Activated T-helper 1 cell treated with Interleukin-2 at 50 U/mL for 16 hours (primary cell): ENCODE results near the gene DSTYK.

Source experiments
- DNase-seq: peaks from one replicate; pipeline ENCODE4 v3.0.0-alpha.2; 2020; ENCODE audit warnings: low read depth

Gene DSTYK

GRCh38 chr1:205211169-205211838, at the start of gene DSTYK:
Gene DSTYK, minus strand, starts transcription at chr1:205211702. Its CDS starts 167 bp downstream, at chr1:205211535.
- DNase-seq = peak; percentile 80

- no peak for DNase-seq
Measured at GRCh38 chr1:205259998-205260397, 48.5 kb upstream of the DSTYK start.

GRCh38 chr1:205259324-205259832, 47.9 kb upstream of the DSTYK start:
- no peak for DNase-seq

- DNase-seq = no peak
Measured at GRCh38 chr1:205258719-205259118, 47.2 kb upstream of the DSTYK start.

DNA sequence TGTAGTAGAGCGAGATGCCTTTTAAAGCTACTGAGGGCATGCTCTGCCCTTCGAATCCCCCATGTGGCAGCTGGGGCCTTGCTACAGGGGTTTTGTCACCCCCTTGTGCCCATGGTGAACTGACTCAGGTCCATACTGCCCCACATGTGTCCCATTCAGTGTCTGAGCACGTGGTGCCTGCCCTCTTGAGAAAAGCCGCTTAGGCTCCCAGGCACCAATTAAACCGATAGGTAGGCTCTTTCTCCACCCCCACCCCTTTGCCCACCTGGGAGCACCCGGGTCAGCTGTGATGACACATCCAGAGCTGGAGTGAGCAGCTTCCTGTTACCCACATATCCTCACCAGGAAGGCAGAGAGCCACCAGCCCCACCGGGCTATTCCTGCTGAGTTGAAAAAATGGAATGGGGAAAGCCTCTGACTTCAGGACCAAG, 46.8 kb upstream of the DSTYK start:
- DNase-seq = no peak

DNA sequence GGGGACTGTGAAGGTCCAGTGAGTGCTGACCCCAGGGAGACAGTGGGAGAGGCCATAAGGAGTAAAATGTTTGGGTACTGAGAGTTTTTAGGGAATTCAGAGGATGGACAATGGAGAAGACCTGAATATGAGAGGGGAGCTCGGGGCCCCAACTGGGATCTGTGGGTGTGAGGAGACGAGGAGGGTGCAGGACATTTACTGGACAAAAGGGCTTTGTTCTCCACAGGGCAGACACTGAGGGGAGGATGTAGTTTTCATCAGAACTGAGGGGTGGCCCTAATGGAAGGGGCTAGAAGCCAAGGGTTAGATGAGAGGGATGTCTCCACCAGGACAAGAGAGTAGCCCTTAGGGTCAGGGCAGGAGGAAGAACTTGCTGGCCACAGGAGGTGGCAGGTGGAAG, 46.2 kb upstream of the DSTYK start:
- DNase-seq = no peak

GRCh38 chr1:205256951-205257625, 45.6 kb upstream of the DSTYK start:
- DNase-seq = no peak

- DNase-seq = peak; percentile 67
Measured at GRCh38 chr1:205255941-205256780, 44.7 kb upstream of the DSTYK start.

DNA sequence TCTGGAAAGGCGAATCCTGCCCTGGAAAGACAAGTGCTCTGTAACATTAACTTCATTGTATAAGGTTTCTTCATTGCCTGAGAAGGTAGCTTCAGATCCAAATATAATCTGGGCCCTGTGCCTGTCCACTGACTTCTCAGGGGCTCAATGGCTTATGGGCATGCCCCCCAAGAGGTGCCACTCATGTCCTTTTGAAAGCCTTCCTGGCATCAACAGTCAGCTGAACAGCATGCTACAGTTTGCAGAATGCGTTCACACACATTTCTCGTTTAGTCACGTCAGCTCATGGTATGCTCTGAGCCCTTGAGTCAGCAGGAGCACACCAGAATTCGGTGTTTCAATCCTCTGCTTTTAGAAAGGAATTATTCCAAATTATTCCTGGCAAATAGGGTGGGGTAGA, 40.1 kb upstream of the DSTYK start:
- DNase-seq = no peak

- no peak for DNase-seq
Measured at GRCh38 chr1:205250699-205251098, 39.2 kb upstream of the DSTYK start.

- no peak for DNase-seq
Measured at GRCh38 chr1:205249651-205250050, 38.1 kb upstream of the DSTYK start.

GRCh38 chr1:205248793-205249601, 37.5 kb upstream of the DSTYK start:
- no peak for DNase-seq

GRCh38 chr1:205247130-205247921, 35.8 kb upstream of the DSTYK start:
- no peak for DNase-seq

DNA sequence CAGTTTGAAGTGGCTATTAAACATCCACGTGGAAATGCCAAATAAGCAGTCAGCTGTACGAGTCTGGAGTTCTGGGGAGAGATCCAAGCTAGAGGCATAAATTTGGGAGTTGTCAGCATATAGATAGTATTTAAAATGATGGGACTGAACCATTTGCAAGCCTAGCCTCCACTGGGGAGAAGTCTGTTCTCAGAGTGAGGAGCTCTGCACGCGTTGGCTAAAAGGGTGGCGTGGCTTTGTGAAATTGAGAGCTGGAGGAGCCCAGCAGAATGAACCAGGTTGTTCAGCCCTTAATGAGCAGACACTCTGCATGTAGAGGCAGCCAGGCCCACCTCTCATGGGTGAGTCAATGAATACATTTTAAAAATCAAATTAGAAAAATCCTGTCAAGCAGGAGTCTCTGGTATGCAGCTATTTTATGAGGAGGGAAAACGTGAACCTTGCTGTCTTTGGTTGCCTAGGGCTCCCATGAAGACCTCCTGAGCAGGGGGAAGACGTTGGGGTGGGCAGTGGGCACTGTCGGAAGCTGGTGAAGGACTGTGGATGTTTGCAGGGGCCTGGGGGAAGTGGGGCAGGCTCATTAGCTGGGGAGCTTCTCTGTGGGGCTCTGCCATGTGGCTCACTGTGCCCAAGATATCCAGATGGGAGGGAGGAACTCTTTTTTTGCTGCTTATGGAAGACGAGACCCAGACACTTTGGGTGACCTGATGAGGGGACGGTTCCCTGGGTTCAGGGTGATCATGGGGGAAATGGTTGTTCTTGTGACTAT, 35.0 kb upstream of the DSTYK start:
- DNase-seq = no peak

DNA sequence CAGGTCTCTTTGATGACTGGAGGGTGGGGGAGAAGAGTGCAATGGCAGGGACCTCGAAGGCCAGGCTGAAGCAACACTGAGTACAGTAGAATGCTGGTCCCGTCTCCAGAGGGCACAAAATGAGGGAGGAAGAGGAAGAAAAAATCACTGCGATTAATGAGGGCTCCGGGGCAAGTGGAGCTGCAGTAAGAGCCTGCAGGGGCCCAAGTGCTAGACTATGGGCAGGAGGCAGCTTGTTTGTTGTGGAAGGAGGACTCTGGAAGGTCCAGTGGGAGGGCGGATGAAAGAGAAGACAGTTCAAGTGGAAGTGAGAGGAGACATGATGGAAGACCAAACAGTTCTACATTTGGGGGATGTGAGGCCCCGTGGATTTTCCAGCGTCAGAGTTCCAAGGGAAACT, 33.6 kb upstream of the DSTYK start:
- DNase-seq = no peak

DNA sequence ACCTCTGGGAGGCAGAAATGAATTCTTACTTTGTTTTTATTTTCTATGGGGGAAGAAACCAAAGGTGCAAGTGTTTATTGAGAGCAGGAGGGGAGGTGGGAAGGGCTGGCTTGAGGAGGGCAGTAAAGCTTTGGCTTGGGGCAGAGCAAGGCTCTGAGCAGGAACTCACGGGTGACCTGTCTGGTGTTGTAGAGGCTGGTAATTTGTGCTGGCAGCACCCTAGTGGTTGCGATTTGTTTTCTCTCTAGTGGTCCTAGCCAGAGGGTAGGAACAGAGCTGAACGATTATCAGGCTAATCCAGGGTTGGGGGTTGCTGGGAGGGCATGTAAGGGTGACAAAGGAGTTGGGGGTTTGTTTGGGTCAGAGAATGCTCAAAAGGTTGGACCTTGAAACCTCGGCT, 32.9 kb upstream of the DSTYK start:
- DNase-seq = no peak

DNA sequence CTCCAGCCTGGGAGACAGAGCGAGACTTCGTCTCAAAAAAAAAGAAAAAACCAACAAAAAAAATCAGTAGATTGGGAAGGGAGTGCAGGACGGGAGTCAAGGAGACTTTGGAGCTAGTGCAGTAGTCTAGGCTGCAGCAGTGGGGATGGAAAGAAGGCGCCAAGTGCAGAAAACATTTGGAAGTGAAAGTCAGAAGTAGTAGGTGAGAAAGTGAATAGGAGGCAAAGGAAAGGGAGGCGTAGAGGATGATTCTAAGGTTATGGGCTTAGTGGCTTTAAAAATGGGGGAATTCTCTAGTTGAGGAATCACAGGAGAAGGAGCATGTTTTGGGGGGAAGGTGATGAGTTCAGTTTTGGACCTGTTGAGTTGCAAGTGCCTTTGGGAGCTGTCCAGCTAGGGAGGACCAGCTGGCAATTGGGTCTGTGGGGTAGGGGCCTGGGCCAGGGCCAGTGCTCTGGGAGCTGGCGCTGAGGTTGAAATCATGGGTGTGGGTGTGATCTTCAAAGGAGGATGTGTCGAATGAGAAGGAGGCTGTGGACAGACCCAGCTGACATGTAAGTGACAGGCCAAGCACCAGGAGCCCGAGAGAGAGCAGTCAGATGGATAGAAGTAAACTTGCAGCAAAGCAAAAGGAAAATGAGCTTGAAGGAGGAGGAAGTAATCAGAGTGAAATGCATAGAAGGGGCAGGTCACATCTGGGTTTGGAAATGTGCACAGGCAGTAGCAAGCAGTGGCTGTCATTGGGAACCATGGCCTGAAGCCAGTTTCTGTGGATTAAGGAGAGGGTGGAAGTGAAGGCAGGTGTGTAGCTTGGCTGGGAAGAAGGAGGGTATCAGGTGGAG, 32.1 kb upstream of the DSTYK start:
- DNase-seq = no peak

- no peak for DNase-seq
Measured at GRCh38 chr1:205241366-205242030, 30.0 kb upstream of the DSTYK start.

- no peak for DNase-seq
Measured at GRCh38 chr1:205240569-205240968, 29.1 kb upstream of the DSTYK start.
